ENCODE measurements around the gene SGTA. TPM values are rescaled to one million over a fixed set of nuclear protein-coding genes. Genes with fewer than 3 reads are reported as not detected.

Gene SGTA
- total and polyA plus RNA-seq, 2 of the 4 experiments (the other 2 are of a cell fraction), result 17.4 to 72.9 TPM

GRCh38 chr19:2756921-2757881 lies 25.9 kb downstream of the SGTA start:
- Histone ChIP-seq H2AK5ac (ENCODE audit: low read depth, low read length) (no peak overlapping the region), H2BK120ac (ENCODE audit: low read depth, low read length) (no peak overlapping the region), H2BK20ac (ENCODE audit: low read depth, low read length) (no peak overlapping the region), H4K5ac (ENCODE audit: low read depth, low read length) (no peak overlapping the region), H2BK15ac (ENCODE audit: low read depth, low read length) (no peak overlapping the region), H3K14ac (replicated peaks; ENCODE audit: low read depth, low read length) (no peak overlapping the region), H2AFZ (replicated peaks; ENCODE audit: low read length, poor library complexity) (no peak overlapping the region), H2BK5ac (ENCODE audit: low read depth, low read length, poor library complexity, severe bottlenecking) (no peak overlapping the region), H3K9ac (ENCODE audit: low read depth, low read length) (no peak overlapping the region), H4K20me1 (ENCODE audit: insufficient read depth, low read length) (no peaks in the 10 kb centered on the region; the same call in 1 of the 2 replicates), H3K27me3 (ENCODE audit: control insufficient read depth, insufficient read depth, low read length) (no peaks in the 10 kb centered on the region), H3K27ac (ENCODE audit: insufficient read depth, low read length) (no peak overlapping the region), H4K8ac (ENCODE audit: low read depth in 2 of 2, low read length in 2 of 2) (no peak overlapping the region), H4K91ac (ENCODE audit: insufficient read depth, low read depth, low read length) (no peak overlapping the region), H3K18ac (ENCODE audit: low read depth, low read length) (no peak overlapping the region), H3K4me1 (ENCODE audit: control insufficient read depth, insufficient read depth, low read length) (no peaks in the 10 kb centered on the region), H3K9me3 (ENCODE audit: control insufficient read depth, insufficient read depth, low read length) (no peaks in the 10 kb centered on the region), H3K4me3 (ENCODE audit: insufficient read depth, low read depth, low read length) (no peak overlapping the region), H3K36me3 (ENCODE audit: control insufficient read depth, insufficient read depth, low read length) (peaks cover 65% of the 10 kb centered on the region), H3K4ac (ENCODE audit: low read depth, low read length) (no peak overlapping the region), H3K23ac (ENCODE audit: low read depth, low read length) (no peak overlapping the region), H3K9me1 (ENCODE audit: insufficient read depth, low read length) (no peaks in the 10 kb centered on the region; the same call in 1 of the 2 replicates), H3K79me1 (ENCODE audit: low read depth in 1 of 2, low read length in 2 of 2) (peaks cover 0 to 13% of the 10 kb centered on the region in 2 experiments; a peak in 3 of 4 replicates), H2AK9ac (replicated peaks; ENCODE audit: low read depth, low read length, poor library complexity) (no peak overlapping the region), H3K56ac (ENCODE audit: extremely low read depth, insufficient read depth, low read length) (no peak overlapping the region), H3K4me2 (ENCODE audit: low read depth, low read length) (no peak overlapping the region)
- BruUV-seq (replicated peaks), result no TSS peak
- dilution Hi-C loops (cut with HindIII; ENCODE audit: low sequenced_read_pairs, unreplicated experiment), result no loop called here
- DNase-seq (no peak), ATAC-seq (ENCODE audit: low read depth) (no peak)
- CTCF ChIA-PET, result no interaction called here
- in situ Hi-C loops (cut with MboI; ENCODE audit: low sequenced_read_pairs), result no loop called here
- POLR2A ChIA-PET (ENCODE audit: unreplicated experiment), result no interaction called here
- intact Hi-C loops (cut with micrococcal nuclease), result no loop called here
- WGBS, 2 experiments (ENCODE audit: extremely low coverage in 2 of 2, insufficient read length in 1 of 2), result 89% methylated on average over 15 of the region's 48 CpGs; no CpG with 5 or more reads in 1 of the 2 experiments
- TF ChIP-seq CHD1 (IDR thresholded peaks at IDR 0.05; ENCODE audit: low read depth, low read length) (no peak), MXI1 (IDR thresholded peaks at IDR 0.05; ENCODE audit: borderline replicate concordance, low read depth, low read length) (no peak), RAD21 (IDR thresholded peaks at IDR 0.05; ENCODE audit: low read length) (no peak), BHLHE40 (IDR thresholded peaks at IDR 0.05; ENCODE audit: low read depth, low read length) (no peak), ELK1 (IDR thresholded peaks at IDR 0.05; ENCODE audit: borderline replicate concordance, low read depth, low read length) (no peak), RFX5 (IDR thresholded peaks at IDR 0.05; ENCODE audit: low read depth, low read length) (no peak), MAFK (IDR thresholded peaks at IDR 0.05; ENCODE audit: low read depth, low read length) (no peak), FOS (IDR thresholded peaks at IDR 0.05; ENCODE audit: low read depth, low read length) (no peak), POLR2A (IDR thresholded peaks at IDR 0.05; ENCODE audit: low read depth, low read length) (no peak), CTCF (conservative IDR thresholded peaks at IDR 0.05; ENCODE audit: low read depth, low read length) (no peak), CEBPB (IDR thresholded peaks at IDR 0.05; ENCODE audit: low read depth, low read length) (no peak), MAZ (IDR thresholded peaks at IDR 0.05; ENCODE audit: borderline replicate concordance, low read depth, low read length) (no peak), RCOR1 (IDR thresholded peaks at IDR 0.05; ENCODE audit: insufficient replicate concordance, low read length) (no peak), USF2 (IDR thresholded peaks at IDR 0.05; ENCODE audit: low read depth, low read length) (no peak)

All from IMR-90 (cell line).